Stimulated activated CD4-positive, alpha-beta T cell treated with anti-CD3 and anti-CD28 coated beads, Interleukin-12 subunit alpha, Interleukin-12 subunit beta, amount 100 ng/mL, for 48 hours (primary cell): ENCODE results near the gene TAS2R16.
"Not testable (repeated sequence)": the region's sequence is repeated elsewhere in the genome, so short reads cannot be mapped to it uniquely, and the experiment has no call there.

Experiments
- DNase-seq, 3 donors: peaks; one replicate each; pipeline ENCODE4 v3.0.0-alpha.2; 2020; ENCODE audit warnings: low read depth in 2 of 3, low spot score in 1 of 3

The TAS2R16 gene

DNA sequence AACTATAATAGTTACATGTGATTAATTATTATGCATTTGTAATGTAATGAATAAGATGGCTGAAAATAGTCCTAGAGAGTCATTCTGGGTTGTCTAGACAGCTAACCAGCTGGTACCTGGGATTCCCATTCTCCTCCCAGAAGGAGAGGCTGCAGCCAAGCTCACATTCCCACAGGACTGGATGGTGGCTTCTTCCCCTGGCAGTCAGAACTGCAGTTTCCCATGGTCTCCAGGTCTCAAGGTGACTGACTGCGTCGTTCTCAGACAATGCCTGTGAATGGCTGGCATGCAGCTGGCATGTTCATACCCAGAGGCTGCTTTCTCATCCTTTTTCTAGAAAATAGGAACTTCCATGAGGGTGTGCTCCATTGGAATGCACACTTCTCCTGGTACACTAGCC lies 21.3 kb downstream of the TAS2R16 start:
- no peak for DNase-seq

DNA sequence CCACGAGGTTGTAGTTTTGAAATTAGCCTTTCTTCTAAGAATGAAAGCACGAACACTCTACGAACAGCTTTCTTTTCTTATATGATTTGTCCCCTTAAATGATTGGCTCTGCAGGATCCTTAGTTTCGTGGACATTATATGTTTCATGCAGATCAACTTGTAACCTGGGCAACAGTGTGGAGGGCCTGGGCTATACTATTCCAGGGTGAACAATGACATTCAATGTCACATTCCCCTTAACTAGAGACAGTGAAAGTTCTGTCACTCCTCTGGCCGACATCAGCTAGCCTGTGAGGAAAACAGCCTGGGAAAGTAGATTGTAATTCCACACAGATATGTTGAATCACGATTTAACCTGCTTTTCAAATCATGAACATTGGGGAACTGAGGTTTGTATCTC lies 23.4 kb downstream of the TAS2R16 start:
- DNase-seq: no peak

DNA sequence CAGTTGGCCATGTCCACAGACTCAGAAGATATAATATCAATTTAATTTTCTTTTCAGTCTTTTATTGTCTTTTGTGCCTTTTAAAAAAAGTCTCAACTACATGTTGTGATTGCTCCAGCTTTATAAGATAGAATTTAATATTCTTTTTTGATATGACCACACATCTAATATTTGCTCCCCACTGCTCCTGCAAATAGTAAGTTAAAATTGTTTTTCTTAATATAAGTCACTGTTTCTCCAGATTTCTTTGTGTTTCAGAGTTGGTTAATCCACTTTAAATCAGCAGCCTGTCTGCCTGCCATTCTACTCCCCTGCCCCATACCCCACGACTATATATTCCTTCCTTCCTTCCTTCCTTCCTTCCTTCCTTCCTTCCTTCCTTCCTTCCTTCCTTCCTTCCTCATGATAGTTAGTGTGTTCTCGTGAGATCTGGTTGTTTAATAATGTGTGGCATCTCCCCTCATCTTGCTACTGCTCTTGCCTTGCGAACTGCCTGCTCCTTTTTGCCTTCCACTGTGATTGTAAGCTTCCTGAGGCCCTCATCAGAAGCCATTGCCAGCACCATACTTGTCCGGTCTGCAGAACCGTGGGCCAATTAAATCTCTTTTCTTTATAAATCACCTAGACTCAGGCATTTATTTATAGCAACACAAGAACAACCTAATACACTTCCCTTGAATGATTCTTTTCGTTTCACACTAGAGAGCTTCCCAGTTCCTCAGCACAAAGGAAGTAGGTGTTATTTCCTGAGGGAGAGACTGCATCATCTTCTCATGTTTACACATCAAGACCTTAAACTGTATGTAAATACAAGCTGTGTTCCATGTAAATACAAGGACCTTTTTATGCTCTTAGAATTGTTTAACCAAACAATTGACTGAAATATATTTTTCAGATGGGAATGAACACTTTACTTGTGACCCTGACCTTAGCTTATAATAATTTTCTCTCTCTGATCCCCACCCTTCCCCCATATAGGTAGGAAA lies 24.5 kb downstream of the TAS2R16 start:
- DNase-seq: no peak

DNA sequence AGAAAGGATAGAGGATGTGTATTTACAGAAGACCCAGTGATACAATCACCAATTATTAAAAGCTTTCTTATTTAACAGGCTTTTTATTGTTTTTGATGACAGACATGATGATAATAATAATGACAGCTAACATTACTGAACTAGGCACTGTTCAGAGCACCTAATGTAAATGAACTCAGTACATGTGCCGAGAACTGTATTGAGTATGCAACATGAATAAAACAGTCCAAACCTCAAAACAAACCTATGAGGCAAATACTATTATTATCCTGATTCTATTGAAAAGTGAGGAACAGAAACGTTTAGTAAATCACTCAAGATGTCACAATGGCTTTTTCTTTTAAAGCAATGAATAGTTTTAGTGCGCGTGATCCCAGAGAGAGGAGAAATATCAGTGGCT lies 27.1 kb downstream of the TAS2R16 start:
- DNase-seq: no peak

GRCh38 chr7:122965306-122965705 lies 30.2 kb downstream of the TAS2R16 start:
- no peak for DNase-seq

GRCh38 chr7:122953678-122954077 lies 41.8 kb downstream of the TAS2R16 start:
- not testable (repeated sequence) for DNase-seq

DNA sequence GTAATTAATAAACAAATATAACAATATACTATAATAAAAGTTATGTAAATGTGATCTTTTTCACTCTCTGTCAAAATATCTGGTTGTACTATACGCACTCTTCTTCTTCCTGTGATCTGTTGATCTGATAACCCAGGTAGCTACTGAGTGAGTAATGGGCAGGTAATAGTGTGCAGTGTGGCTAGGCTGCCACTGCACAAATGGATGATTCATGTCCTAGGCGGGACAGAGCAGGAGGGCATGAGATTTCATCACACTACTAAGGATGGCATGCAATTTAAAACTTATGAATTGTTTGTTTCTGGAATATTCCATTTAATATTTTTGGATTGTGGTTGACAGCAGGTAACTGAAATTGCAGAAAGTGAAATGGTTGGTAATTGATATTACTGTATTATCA lies 44.5 kb downstream of the TAS2R16 start:
- no peak for DNase-seq

- no peak for DNase-seq
Measured at GRCh38 chr7:122949186-122949585, 46.3 kb downstream of the TAS2R16 start.
